Neural progenitor cell (in vitro differentiated cells): ENCODE measurements around the gene NCOR1. TPM values are rescaled to one million over a fixed set of nuclear protein-coding genes. Genes with fewer than 3 reads are reported as not detected.
"Not testable (repeated sequence)": the region's sequence is repeated elsewhere in the genome, so short reads cannot be mapped to it uniquely, and the experiment has no call there.

ENCODE experiments used
- DNase-seq: peaks from one replicate; pipeline ENCODE4 v3.0.0-alpha.2; 2016; ENCODE audit warnings: low spot score
- H2AFZ ChIP-seq: fragments of 200-600 bp; sonication (generic); replicated peaks from 2 replicates; pipeline ENCODE4 v1.6.1; 2016; ENCODE audit warnings: antibody characterized with exemption
- H3F3A ChIP-seq: fragments of 200-600 bp; sonication (generic); 2 replicates; pipeline ENCODE4 v1.6.1; 2016; ENCODE audit warnings: antibody characterized with exemption, low read depth
- H3K27ac ChIP-seq: fragments of 200-600 bp; sonication (generic); 2 replicates; pipeline ENCODE4 v1.5.1; 2016; ENCODE audit warnings: mild to moderate bottlenecking
- H3K27me3 ChIP-seq: fragments of 200-600 bp; sonication (generic); 2 replicates; pipeline ENCODE4 v1.6.1; 2016; ENCODE audit warnings: mild to moderate bottlenecking, moderate library complexity
- H3K36me3 ChIP-seq: fragments of 200-600 bp; sonication (generic); 2 replicates; pipeline ENCODE4 v1.5.1; 2016
- H3K4me1 ChIP-seq: fragments of 200-600 bp; sonication (generic); 2 replicates; pipeline ENCODE4 v1.6.1; 2016; ENCODE audit warnings: mixed run types
- H3K4me2 ChIP-seq: fragments of 200-600 bp; sonication (generic); 2 replicates; pipeline ENCODE4 v1.6.1; 2016
- H3K4me3 ChIP-seq: fragments of 200-600 bp; sonication (generic); 2 replicates; pipeline ENCODE4 v1.5.1; 2016
- H3K79me2 ChIP-seq: fragments of 200-600 bp; sonication (generic); 2 replicates; pipeline ENCODE4 v1.6.1; 2016; ENCODE audit warnings: low read depth
- H3K9ac ChIP-seq: fragments of 200-600 bp; sonication (generic); 2 replicates; pipeline ENCODE4 v1.6.1; 2016
- H3K9me3 ChIP-seq: fragments of 200-600 bp; sonication (generic); 2 replicates; pipeline ENCODE4 v1.5.1; 2016; ENCODE audit warnings: low read depth
- H4K20me1 ChIP-seq: fragments of 200-600 bp; sonication (generic); 2 replicates; pipeline ENCODE4 v1.6.1; 2016; ENCODE audit warnings: low read depth
- H3K27ac Mint-ChIP-seq: 3 replicates; pipeline ENCODE4 v1.8.0; 2021; ENCODE audit warnings: mixed read lengths
- H3K27me3 Mint-ChIP-seq: 2 replicates; pipeline ENCODE4 v1.8.0; 2022; ENCODE audit warnings: low read depth, mild to moderate bottlenecking, inconsistent platforms, moderate library complexity, mixed read lengths; ENCODE audit not compliant: insufficient read depth
- H3K36me3 Mint-ChIP-seq: 3 replicates; pipeline ENCODE4 v1.8.0; 2021; ENCODE audit warnings: mixed read lengths
- H3K4me1 Mint-ChIP-seq: 3 replicates; pipeline ENCODE4 v1.8.0; 2021; ENCODE audit warnings: mixed read lengths
- H3K4me3 Mint-ChIP-seq: 3 replicates; pipeline ENCODE4 v1.8.0; 2021; ENCODE audit warnings: mild to moderate bottlenecking, moderate library complexity, mixed read lengths
- H3K9me3 Mint-ChIP-seq: 3 replicates; pipeline ENCODE4 v1.8.0; 2020; ENCODE audit warnings: mixed read lengths
- CTCF ChIP-seq: fragments of 200-600 bp; sonication (generic); IDR thresholded peaks from 2 replicates; pipeline ENCODE4 v1.5.1; 2017; ENCODE audit warnings: antibody characterized with exemption, mild to moderate bottlenecking
- EZH2 ChIP-seq: fragments of 200-600 bp; sonication (generic); IDR thresholded peaks from 2 replicates; pipeline ENCODE4 v1.6.1; 2017; ENCODE audit warnings: antibody characterized with exemption, mild to moderate bottlenecking, moderate library complexity
- EZH2phosphoT487 ChIP-seq: fragments of 200-600 bp; sonication (generic); IDR thresholded peaks from 2 replicates; pipeline ENCODE4 v1.6.1; 2017; ENCODE audit warnings: antibody characterized with exemption
- total RNA-seq: library from RNA; depleted of rRNA; stranded (reverse); fragments of >200 nt; gene quantifications from 2 replicates; pipeline ENCODE4 v1.2.3, GENCODE V29; 2015; ENCODE audit warnings: low replicate concordance

NCOR1 gene
- total RNA-seq, 1 donor from 2014 or later = 86.8 TPM

GRCh38 chr17:16241906-16242399 lies 26.6 kb upstream of the NCOR1 start:
- Histone ChIP-seq H3K9me3 (no peaks in the 10 kb centered on the region), H4K20me1 (no peaks in the 10 kb centered on the region), H3K4me1 (peaks cover 3% of the 10 kb centered on the region), H3K4me2 (no peak overlapping the region), H3K27me3 (no peaks in the 10 kb centered on the region), H3K27ac (no peak overlapping the region), H3K79me2 (no peaks in the 10 kb centered on the region), H3K4me3 (no peak overlapping the region), H3K36me3 (no peaks in the 10 kb centered on the region), H3K9ac (no peak overlapping the region), H2AFZ (no peak overlapping the region), H3F3A (no peaks in the 10 kb centered on the region)
- Mint-ChIP-seq H3K27ac (no peak overlapping the region), H3K27me3 (no peaks in the 10 kb centered on the region), H3K4me3 (no peak overlapping the region), H3K36me3 (peaks cover 4% of the 10 kb centered on the region), H3K9me3 (no peaks in the 10 kb centered on the region), H3K4me1 (peaks cover 7% of the 10 kb centered on the region)
- DNase-seq = no peak
- TF ChIP-seq EZH2phosphoT487 (no peak), CTCF (no peak), EZH2 (no peak)

- H3K4me2 ChIP-seq = no peak overlapping the region
- H3K27ac ChIP-seq = no peak overlapping the region
- H3K27ac Mint-ChIP-seq = no peak overlapping the region
- H2AFZ ChIP-seq = no peak overlapping the region
- no peaks in the 10 kb centered on the region for H3K27me3 Mint-ChIP-seq
- H4K20me1 ChIP-seq = no peaks in the 10 kb centered on the region
- no peaks in the 10 kb centered on the region for H3K27me3 ChIP-seq
- no peaks in the 10 kb centered on the region for H3K9me3 Mint-ChIP-seq
- no peak for DNase-seq
- peaks cover 5% of the 10 kb centered on the region for H3K36me3 Mint-ChIP-seq
- H3K4me1 ChIP-seq = peaks cover 3% of the 10 kb centered on the region
- no peaks in the 10 kb centered on the region for H3K79me2 ChIP-seq
- no peak for TF ChIP-seq EZH2
- no peak for TF ChIP-seq CTCF
- TF ChIP-seq EZH2phosphoT487 = no peak
- H3K4me1 Mint-ChIP-seq = peaks cover 7% of the 10 kb centered on the region
- no peaks in the 10 kb centered on the region for H3F3A ChIP-seq
- H3K9me3 ChIP-seq = no peaks in the 10 kb centered on the region
- H3K36me3 ChIP-seq = no peaks in the 10 kb centered on the region
- no peak overlapping the region for H3K4me3 Mint-ChIP-seq
- no peak overlapping the region for H3K9ac ChIP-seq
- H3K4me3 ChIP-seq = no peak overlapping the region
These were observed 24.6 kb upstream of the NCOR1 start for GRCh38 chr17:16239931-16240330.

GRCh38 chr17:16232391-16232790 lies 17.1 kb upstream of the NCOR1 start:
- H3F3A ChIP-seq = no peaks in the 10 kb centered on the region
- H3K4me3 ChIP-seq = no peak overlapping the region
- no peaks in the 10 kb centered on the region for H3K4me1 ChIP-seq
- Mint-ChIP-seq H3K4me1 (no peaks in the 10 kb centered on the region), H3K27ac (no peak overlapping the region), H3K36me3 (peaks cover 7% of the 10 kb centered on the region), H3K27me3 (no peaks in the 10 kb centered on the region), H3K9me3 (no peaks in the 10 kb centered on the region), H3K4me3 (no peak overlapping the region)
- no peaks in the 10 kb centered on the region for H3K27me3 ChIP-seq
- TF ChIP-seq CTCF (no peak), EZH2 (no peak), EZH2phosphoT487 (no peak)
- no peak overlapping the region for H3K4me2 ChIP-seq
- no peak overlapping the region for H3K27ac ChIP-seq
- no peak for DNase-seq
- no peaks in the 10 kb centered on the region for H3K79me2 ChIP-seq
- peaks cover 7% of the 10 kb centered on the region for H4K20me1 ChIP-seq
- no peaks in the 10 kb centered on the region for H3K36me3 ChIP-seq
- no peak overlapping the region for H3K9ac ChIP-seq
- no peak overlapping the region for H2AFZ ChIP-seq
- H3K9me3 ChIP-seq = no peaks in the 10 kb centered on the region

- H3K4me2 ChIP-seq, H3K27ac Mint-ChIP-seq, H3K9me3 Mint-ChIP-seq, H2AFZ ChIP-seq, H3K27ac ChIP-seq, DNase-seq, H4K20me1 ChIP-seq, H3K27me3 ChIP-seq, H3K4me3 ChIP-seq, H3K36me3 ChIP-seq, H3K79me2 ChIP-seq, H3K4me3 Mint-ChIP-seq, H3K36me3 Mint-ChIP-seq, H3K27me3 Mint-ChIP-seq, H3F3A ChIP-seq, H3K9ac ChIP-seq, H3K9me3 ChIP-seq, H3K4me1 Mint-ChIP-seq, H3K4me1 ChIP-seq: not testable (repeated sequence)
These were observed 14.7 kb upstream of the NCOR1 start for GRCh38 chr17:16229912-16230561.
